Measurements from ENCODE around the gene PAX1. TPM values are rescaled to one million over a fixed set of nuclear protein-coding genes. Genes with fewer than 3 reads are reported as not detected.

The PAX1 gene
- total and polyA plus RNA-seq, 4 donors: not detected

GRCh38 chr20:21698494-21699215 lies 6.8 kb upstream of the PAX1 start:
- no peaks in the 10 kb centered on the region for H3K36me3 ChIP-seq (ENCODE audit: control insufficient read depth in 4 of 4, insufficient read depth in 3 of 4, low read depth in 1 of 4, low read length in 3 of 4)
- H3K9ac ChIP-seq (ENCODE audit: low read depth in 1 of 2, low read length in 2 of 2): no peak overlapping the region
- 14% methylated on average over 9 of the region's 9 CpGs for WGBS
- DNase-seq (ENCODE audit: low spot score): no peak
- H3K27me3 ChIP-seq (ENCODE audit: control insufficient read depth in 4 of 4, insufficient read depth in 4 of 4, low read length in 3 of 4): peaks cover 11 to 35% (median 15%) of the 10 kb centered on the region in 4 donors
- TF ChIP-seq JUND (IDR thresholded peaks at IDR 0.05): no peak
- TF ChIP-seq, protein P1, sequence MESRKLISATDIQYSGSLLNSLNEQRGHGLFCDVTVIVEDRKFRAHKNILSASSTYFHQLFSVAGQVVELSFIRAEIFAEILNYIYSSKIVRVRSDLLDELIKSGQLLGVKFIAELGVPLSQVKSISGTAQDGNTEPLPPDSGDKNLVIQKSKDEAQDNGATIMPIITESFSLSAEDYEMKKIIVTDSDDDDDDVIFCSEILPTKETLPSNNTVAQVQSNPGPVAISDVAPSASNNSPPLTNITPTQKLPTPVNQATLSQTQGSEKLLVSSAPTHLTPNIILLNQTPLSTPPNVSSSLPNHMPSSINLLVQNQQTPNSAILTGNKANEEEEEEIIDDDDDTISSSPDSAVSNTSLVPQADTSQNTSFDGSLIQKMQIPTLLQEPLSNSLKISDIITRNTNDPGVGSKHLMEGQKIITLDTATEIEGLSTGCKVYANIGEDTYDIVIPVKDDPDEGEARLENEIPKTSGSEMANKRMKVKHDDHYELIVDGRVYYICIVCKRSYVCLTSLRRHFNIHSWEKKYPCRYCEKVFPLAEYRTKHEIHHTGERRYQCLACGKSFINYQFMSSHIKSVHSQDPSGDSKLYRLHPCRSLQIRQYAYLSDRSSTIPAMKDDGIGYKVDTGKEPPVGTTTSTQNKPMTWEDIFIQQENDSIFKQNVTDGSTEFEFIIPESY (IDR thresholded peaks at IDR 0.05): no peak
- no peak for TF ChIP-seq FOXA1 (IDR thresholded peaks at IDR 0.05)
- no peak for TF ChIP-seq RXRA (IDR thresholded peaks at IDR 0.05)
- TF ChIP-seq YY1 (IDR thresholded peaks at IDR 0.05): no peak
- TF ChIP-seq TAF1 (conservative IDR thresholded peaks at IDR 0.05): no peak
- TF ChIP-seq, protein P2, sequence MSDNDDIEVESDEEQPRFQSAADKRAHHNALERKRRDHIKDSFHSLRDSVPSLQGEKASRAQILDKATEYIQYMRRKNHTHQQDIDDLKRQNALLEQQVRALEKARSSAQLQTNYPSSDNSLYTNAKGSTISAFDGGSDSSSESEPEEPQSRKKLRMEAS (IDR thresholded peaks at IDR 0.05): no peak
- TF ChIP-seq CTCF (IDR thresholded peaks at IDR 0.05; ENCODE audit: low read depth, low read length, missing input control): no peak
- no peak for TF ChIP-seq NR2F2 (IDR thresholded peaks at IDR 0.05)
- no peak for TF ChIP-seq GABPA (IDR thresholded peaks at IDR 0.05 in 1 of 2, conservative IDR thresholded peaks at IDR 0.05 in 1 of 2)
- TF ChIP-seq HNF4A (conservative IDR thresholded peaks at IDR 0.05): no peak
- no peak for TF ChIP-seq EGR1 (IDR thresholded peaks at IDR 0.05; ENCODE audit: low read depth in 2 of 2)
- no peak for TF ChIP-seq FOXA2 (IDR thresholded peaks at IDR 0.05)
- TF ChIP-seq SP1 (IDR thresholded peaks at IDR 0.05): no peak
- no peak for TF ChIP-seq RAD21 (IDR thresholded peaks at IDR 0.05)
- TF ChIP-seq, protein P3, sequence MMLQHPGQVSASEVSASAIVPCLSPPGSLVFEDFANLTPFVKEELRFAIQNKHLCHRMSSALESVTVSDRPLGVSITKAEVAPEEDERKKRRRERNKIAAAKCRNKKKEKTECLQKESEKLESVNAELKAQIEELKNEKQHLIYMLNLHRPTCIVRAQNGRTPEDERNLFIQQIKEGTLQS (IDR thresholded peaks at IDR 0.05): no peak
- no peaks in the 10 kb centered on the region for H3K9me3 ChIP-seq (ENCODE audit: control insufficient read depth in 4 of 4, low read length in 3 of 4)
- no peak overlapping the region for H3K4me3 ChIP-seq (ENCODE audit: low read depth in 1 of 3, low read length in 3 of 3)
- peaks cover 0 to 9% (median 3%) of the 10 kb centered on the region in 4 donors for H3K4me1 ChIP-seq (ENCODE audit: control insufficient read depth in 4 of 4, insufficient read depth in 4 of 4, low read length in 3 of 4)
- no peak overlapping the region for H3K27ac ChIP-seq (ENCODE audit: low read depth in 1 of 2, low read length in 2 of 2)

- no peaks in the 10 kb centered on the region for H3K36me3 ChIP-seq (ENCODE audit: control insufficient read depth in 4 of 4, insufficient read depth in 3 of 4, low read depth in 1 of 4, low read length in 3 of 4)
- no peak overlapping the region for H3K4me3 ChIP-seq (ENCODE audit: low read depth in 1 of 3, low read length in 3 of 3)
- TF ChIP-seq RXRA (IDR thresholded peaks at IDR 0.05): no peak
- H3K9ac ChIP-seq (ENCODE audit: low read depth in 1 of 2, low read length in 2 of 2): no peak overlapping the region
- peaks cover 11 to 35% (median 14%) of the 10 kb centered on the region in 4 donors for H3K27me3 ChIP-seq (ENCODE audit: control insufficient read depth in 4 of 4, insufficient read depth in 4 of 4, low read length in 3 of 4)
- DNase-seq (ENCODE audit: low spot score): no peak
- peaks cover 0 to 9% (median 3%) of the 10 kb centered on the region in 4 donors for H3K4me1 ChIP-seq (ENCODE audit: control insufficient read depth in 4 of 4, insufficient read depth in 4 of 4, low read length in 3 of 4)
- 33% methylated on average over 8 of the region's 8 CpGs for WGBS
- no peak overlapping the region for H3K27ac ChIP-seq (ENCODE audit: low read depth in 1 of 2, low read length in 2 of 2)
- no peaks in the 10 kb centered on the region for H3K9me3 ChIP-seq (ENCODE audit: control insufficient read depth in 4 of 4, low read length in 3 of 4)
These were observed 6.3 kb upstream of the PAX1 start for GRCh38 chr20:21699216-21699508.

Measured in liver (tissue), 9 donors.